Placental epithelial cell (primary cell): ENCODE results near the gene BPGM. TPM values are rescaled to one million over a fixed set of nuclear protein-coding genes. Genes with fewer than 3 reads are reported as not detected.

Experiments used
- total RNA-seq: library from RNA; depleted of rRNA; stranded (reverse); fragments of >200 nt; gene quantifications from 2 replicates; pipeline ENCODE4 v1.2.3, GENCODE V29; 2012

BPGM gene
- 11.4 and 13.7 TPM in 2 replicates for total RNA-seq

GRCh38 chr7:134646425-134647305 is at the start of gene BPGM:
Gene BPGM, plus strand, starts transcription at chr7:134646853. Its CDS starts 14,655 bp downstream, at chr7:134661508.

Other genes with a start within 250 kb of the BPGM start
- 101 and 123 TPM in 2 replicates for gene AKR1B1, start 187.8 kb upstream of the BPGM start, total RNA-seq
- gene AKR1B10, start 119.3 kb upstream of the BPGM start, total RNA-seq, result not detected in 2 replicates
- gene AKR1B15, start 97.7 kb upstream of the BPGM start, total RNA-seq, result under 0.01 TPM in 1 of 2 replicates, not detected in the other
- 315 and 316 TPM in 2 replicates for gene CALD1, start 132.8 kb downstream of the BPGM start, total RNA-seq